ENCODE measurements around the gene ACKR4. TPM values are rescaled to one million over a fixed set of nuclear protein-coding genes. Genes with fewer than 3 reads are reported as not detected.
A peak's percentile ranks its signal among the peaks of the same experiment; 100 is the strongest.
"Not testable (repeated sequence)": the region's sequence is repeated elsewhere in the genome, so short reads cannot be mapped to it uniquely, and the experiment has no call there.

The ACKR4 gene
- total and polyA plus RNA-seq, 2 of the 8 experiments (the other 6 are each of a cell fraction or from before 2014, with no cell fraction given): not detected

DNA sequence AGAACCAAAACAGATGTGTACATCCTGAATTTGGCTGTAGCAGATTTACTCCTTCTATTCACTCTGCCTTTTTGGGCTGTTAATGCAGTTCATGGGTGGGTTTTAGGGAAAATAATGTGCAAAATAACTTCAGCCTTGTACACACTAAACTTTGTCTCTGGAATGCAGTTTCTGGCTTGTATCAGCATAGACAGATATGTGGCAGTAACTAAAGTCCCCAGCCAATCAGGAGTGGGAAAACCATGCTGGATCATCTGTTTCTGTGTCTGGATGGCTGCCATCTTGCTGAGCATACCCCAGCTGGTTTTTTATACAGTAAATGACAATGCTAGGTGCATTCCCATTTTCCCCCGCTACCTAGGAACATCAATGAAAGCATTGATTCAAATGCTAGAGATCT, 3.5 kb downstream of the ACKR4 start:
- H3K4me3 ChIP-seq (ENCODE audit: extremely low read depth in 1 of 4, insufficient read depth in 2 of 4, low read depth in 3 of 4, low read length in 4 of 4); H2BK12ac ChIP-seq (ENCODE audit: low read depth, low read length); H3K27me3 ChIP-seq (replicated peaks in 1 of 4; ENCODE audit: control insufficient read depth in 3 of 4, extremely low read depth in 1 of 4, insufficient read depth in 3 of 4, low read length in 3 of 4); H3K23ac ChIP-seq (ENCODE audit: insufficient read length); POLR2A ChIA-PET (ENCODE audit: partially characterized antibody); H3K79me2 ChIP-seq (ENCODE audit: control insufficient read depth in 1 of 2, insufficient read depth in 2 of 2, low read length in 2 of 2); H3K4me2 ChIP-seq (ENCODE audit: insufficient read depth in 1 of 2, low read depth in 2 of 2, low read length in 2 of 2); DNase-seq (ENCODE audit: low read depth in 1 of 2, low spot score in 2 of 2); H3K9me3 ChIP-seq (ENCODE audit: insufficient read depth in 2 of 2, low read depth in 1 of 2, low read length in 1 of 2); H3K18ac ChIP-seq (ENCODE audit: extremely low read depth, low read length); H4K8ac ChIP-seq (ENCODE audit: extremely low read depth, insufficient read depth, low read length); H2BK120ac ChIP-seq (replicated peaks; ENCODE audit: low read depth, low read length); H4K20me1 ChIP-seq (replicated peaks in 1 of 2; ENCODE audit: control insufficient read depth in 1 of 2, insufficient read depth in 2 of 2, low read length in 2 of 2); H4K5ac ChIP-seq (ENCODE audit: insufficient read length, low read depth, low read length); H2AK5ac ChIP-seq (ENCODE audit: low read depth, low read length); H3K27ac ChIP-seq (ENCODE audit: low read depth, low read length); H2BK5ac ChIP-seq (ENCODE audit: low read depth, low read length); H2AFZ ChIP-seq (ENCODE audit: low read length); H4K91ac ChIP-seq (replicated peaks; ENCODE audit: insufficient read length, low read length); H3K9ac ChIP-seq (replicated peaks in 1 of 4; ENCODE audit: extremely low read depth in 1 of 4, low read depth in 3 of 4, low read length in 3 of 4); H3K36me3 ChIP-seq (ENCODE audit: control insufficient read depth in 2 of 4, insufficient read depth in 4 of 4, low read length in 3 of 4); H3K4ac ChIP-seq (replicated peaks; ENCODE audit: insufficient read length, low read depth, low read length); H3K23me2 ChIP-seq (ENCODE audit: low read depth, low read length); CTCF ChIA-PET (ENCODE audit: partially characterized antibody); H3K79me1 ChIP-seq (ENCODE audit: low read depth, low read length); H3K4me1 ChIP-seq (replicated peaks in 1 of 4; ENCODE audit: control insufficient read depth in 3 of 4, insufficient read depth in 4 of 4, low read length in 3 of 4); H2BK15ac ChIP-seq (ENCODE audit: low read length); H2BK20ac ChIP-seq (ENCODE audit: low read length); H3K56ac ChIP-seq (replicated peaks; ENCODE audit: insufficient read length, low read depth, low read length); H3K14ac ChIP-seq (ENCODE audit: insufficient read length): not testable (repeated sequence)
- FAIRE-seq: peak; percentile 39
- no CpG with 5 or more reads among the region's 1 CpG for WGBS, 2 experiments (ENCODE audit: extremely low coverage in 1 of 2, insufficient coverage in 1 of 2, insufficient read length in 1 of 2, insufficient replicate concordance in 2 of 2, low coverage in 1 of 2, low lambda C conversion rate in 2 of 2, missing lambda C conversion rate in 1 of 2)
